Retinal pigment epithelial cell (primary cell): ENCODE results near the gene DNAJA3.

Experiments
- DNase-seq: peaks from one replicate; pipeline ENCODE4 v3.0.0-alpha.2; 2010; ENCODE audit warnings: low read depth
- H3K4me3 ChIP-seq: 2 replicates; pipeline ENCODE4 v1.5.1; 2011; ENCODE audit warnings: mild to moderate bottlenecking, low read length, control low read depth, moderate library complexity
- TF ChIP-seq, protein P1 (sequence below): conservative IDR thresholded peaks from 2 replicates; pipeline ENCODE4 v1.5.1; 2011; ENCODE audit warnings: low read depth, low read length, control low read depth, inconsistent platforms

The DNAJA3 gene

DNA sequence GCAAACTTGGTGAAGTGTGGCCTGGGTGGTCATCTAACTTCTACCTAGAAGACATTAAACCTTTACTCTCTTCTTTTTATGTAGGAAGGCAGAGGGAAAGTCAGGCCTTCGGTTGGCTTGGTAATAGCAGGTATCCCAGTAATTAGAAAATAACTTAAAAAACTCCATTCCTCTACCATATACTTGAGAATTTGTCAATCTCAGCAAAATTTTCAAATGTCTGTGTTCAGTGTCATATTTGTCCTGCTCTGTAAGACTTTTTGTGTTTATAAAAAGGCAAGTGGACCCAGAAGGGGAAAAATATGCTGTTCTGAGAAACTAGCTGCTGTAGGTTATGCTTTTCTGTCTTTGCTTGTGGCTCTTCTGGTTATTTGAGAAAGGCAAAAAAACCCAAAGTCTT is 56.3 kb downstream of the DNAJA3 start:
- TF ChIP-seq, protein P1, sequence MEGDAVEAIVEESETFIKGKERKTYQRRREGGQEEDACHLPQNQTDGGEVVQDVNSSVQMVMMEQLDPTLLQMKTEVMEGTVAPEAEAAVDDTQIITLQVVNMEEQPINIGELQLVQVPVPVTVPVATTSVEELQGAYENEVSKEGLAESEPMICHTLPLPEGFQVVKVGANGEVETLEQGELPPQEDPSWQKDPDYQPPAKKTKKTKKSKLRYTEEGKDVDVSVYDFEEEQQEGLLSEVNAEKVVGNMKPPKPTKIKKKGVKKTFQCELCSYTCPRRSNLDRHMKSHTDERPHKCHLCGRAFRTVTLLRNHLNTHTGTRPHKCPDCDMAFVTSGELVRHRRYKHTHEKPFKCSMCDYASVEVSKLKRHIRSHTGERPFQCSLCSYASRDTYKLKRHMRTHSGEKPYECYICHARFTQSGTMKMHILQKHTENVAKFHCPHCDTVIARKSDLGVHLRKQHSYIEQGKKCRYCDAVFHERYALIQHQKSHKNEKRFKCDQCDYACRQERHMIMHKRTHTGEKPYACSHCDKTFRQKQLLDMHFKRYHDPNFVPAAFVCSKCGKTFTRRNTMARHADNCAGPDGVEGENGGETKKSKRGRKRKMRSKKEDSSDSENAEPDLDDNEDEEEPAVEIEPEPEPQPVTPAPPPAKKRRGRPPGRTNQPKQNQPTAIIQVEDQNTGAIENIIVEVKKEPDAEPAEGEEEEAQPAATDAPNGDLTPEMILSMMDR = no peak
- H3K4me3 ChIP-seq = no peak overlapping the region
- no peak for DNase-seq

DNA sequence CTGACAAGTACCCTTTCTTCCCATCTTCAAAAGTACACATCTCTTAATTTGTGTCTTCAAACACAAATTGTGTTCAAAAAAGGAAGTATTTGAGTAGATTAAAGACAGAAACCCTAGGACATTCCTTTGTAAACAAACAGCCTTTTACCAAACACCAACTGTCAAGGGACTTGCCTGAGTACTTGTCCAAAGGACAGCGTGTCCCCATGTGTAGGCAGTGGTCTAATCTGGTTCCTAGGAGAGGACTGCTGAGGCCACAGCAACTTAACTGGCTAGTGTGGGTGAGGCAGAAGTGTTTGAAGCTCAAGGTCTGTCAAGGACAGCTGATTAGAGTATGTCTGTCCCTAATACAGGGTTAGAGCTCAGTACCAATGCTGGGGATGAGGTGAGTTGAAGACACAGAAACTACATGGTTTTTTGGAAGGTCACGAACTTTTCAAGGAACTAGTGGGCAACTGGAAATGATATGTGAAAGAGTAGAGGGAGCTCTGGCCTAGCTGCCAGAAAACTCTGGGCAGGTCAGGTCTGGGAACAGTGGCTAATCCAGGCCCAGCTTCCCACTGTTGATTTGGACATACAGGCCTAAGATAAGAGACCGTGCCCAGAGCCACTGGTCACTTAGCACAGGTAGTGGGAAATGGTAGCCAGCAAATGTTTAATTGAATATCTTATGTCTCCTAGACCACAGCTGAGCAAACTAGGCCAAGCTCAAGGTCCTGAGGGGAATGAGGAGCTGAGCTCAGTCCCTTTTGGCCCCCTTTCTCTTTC is 60.6 kb downstream of the DNAJA3 start:
- TF ChIP-seq, protein P1 = no peak
- H3K4me3 ChIP-seq = no peak overlapping the region
- DNase-seq = no peak

DNA sequence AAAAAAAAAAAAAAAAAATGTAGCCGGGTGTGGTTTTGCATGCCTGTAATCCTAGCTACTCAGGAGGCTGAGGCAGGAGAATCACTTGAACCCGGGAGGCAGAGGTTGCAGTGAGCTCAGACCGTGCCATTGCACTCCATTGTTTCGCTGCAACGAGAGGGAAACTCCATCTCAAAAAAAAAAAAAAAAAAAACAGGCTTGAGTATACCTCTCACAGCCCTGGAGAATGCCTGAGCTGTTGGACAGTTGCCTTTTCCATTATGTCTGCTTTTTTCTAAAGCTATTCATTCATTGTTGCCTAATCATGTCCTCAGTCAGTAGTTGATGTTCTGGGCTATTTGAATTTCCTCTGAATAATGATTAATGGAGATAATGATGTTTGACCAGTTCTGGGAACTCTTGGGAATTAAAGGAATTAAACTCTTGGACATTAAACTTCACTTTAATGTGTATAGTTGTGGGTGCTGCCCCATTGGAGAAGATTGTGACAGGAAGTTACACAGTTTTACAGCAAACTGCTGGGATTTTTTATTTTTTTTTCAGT is 62.4 kb downstream of the DNAJA3 start:
- TF ChIP-seq, protein P1 = no peak
- no peak overlapping the region for H3K4me3 ChIP-seq
- no peak for DNase-seq

DNA sequence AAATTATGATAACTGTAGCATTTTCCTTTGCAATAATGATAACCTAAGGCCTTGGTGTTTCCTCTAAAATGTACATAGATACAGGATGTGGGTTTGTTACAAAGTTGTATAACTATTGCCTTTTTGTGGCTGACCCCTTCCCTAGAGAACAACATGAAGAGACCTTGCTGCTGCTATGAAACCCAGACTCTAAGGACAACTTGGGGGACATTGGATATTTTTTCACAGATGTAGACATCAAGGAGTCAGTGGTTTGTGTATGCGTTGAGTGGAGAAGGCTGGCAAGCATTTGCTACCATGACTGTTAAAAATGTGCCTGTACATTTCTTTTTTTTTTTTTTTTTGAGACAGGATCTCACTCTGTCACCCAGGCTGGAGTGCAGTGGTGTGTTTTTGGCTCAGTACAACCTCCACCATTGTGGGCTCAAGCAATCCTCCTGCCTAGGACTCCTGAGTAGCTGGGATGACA is 62.9 kb downstream of the DNAJA3 start:
- DNase-seq = no peak
- TF ChIP-seq, protein P1 = no peak
- H3K4me3 ChIP-seq = no peak overlapping the region

DNA sequence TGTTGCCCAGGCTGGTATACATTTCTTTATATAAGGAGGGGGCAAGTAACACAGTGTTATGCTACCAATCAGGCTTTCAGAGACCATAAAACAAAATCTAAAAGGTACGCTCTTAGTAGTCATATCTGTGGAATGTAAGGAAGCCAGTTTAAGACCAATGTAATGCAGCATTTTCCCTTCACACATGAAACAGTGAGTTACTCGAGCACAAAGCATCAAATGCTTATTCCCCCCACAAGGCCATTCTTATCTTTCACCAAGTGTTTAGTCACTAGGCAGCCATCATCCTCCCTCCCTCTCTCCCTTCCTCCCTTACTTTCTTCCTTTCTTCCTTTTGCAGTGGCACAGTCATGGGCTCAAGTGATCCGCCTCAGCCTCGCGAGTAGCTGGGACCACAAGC is 63.4 kb downstream of the DNAJA3 start:
- no peak for DNase-seq
- H3K4me3 ChIP-seq = no peak overlapping the region
- TF ChIP-seq, protein P1 = no peak

DNA sequence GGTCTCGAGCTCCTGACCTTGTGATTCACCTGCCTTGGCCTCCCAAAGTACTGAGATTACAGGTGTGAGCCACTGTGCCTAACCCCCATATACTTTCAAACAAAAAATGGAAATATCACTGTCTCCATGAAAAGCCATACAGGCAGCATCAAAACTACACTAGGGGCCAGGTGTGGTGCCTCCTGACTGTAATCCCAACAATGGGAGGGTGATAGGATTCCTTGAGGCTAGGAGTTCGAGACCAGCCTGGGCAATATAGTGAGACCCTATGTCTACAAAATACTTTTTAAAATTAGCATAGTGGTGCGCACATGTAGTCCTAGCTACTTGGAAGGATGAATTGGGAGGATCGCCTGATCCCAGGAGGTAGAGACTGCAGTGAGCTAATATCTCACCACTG is 66.2 kb downstream of the DNAJA3 start:
- TF ChIP-seq, protein P1 = no peak
- DNase-seq = no peak
- no peak overlapping the region for H3K4me3 ChIP-seq
